Activated CD8-positive, alpha-beta T cell treated with anti-CD3 and anti-CD28 coated beads for 36 hours (primary cell): ENCODE data around the gene KAZN. TPM values are rescaled to one million over a fixed set of nuclear protein-coding genes. Genes with fewer than 3 reads are reported as not detected.

Experiments used
- ATAC-seq: fragments of 200-7000 bp; cut with Tn5 transposase; one replicate; pipeline ENCODE4 v1.10.0; 2021; ENCODE audit warnings: mild to moderate bottlenecking, moderate library complexity
- CTCF ChIA-PET: fragments of 350-600 bp; sonication (Branson Sonifier 250); formaldehyde crosslinking; loops from one replicate; lab custom pipeline; 2021; ENCODE audit warnings: antibody characterized with exemption; lab: Charles Lee
- POLR2A ChIA-PET: fragments of 350-600 bp; sonication (Branson Sonifier 250); formaldehyde crosslinking; loops from one replicate; lab custom pipeline; 2021; ENCODE audit warnings: antibody characterized with exemption; lab: Charles Lee
- DNase-seq: peaks from one replicate; pipeline ENCODE4 v3.0.0-alpha.2; 2020
- H3K27ac Mint-ChIP-seq: one replicate; pipeline ENCODE4 v1.8.0; 2021; ENCODE audit warnings: mild to moderate bottlenecking, mixed read lengths
- H3K27me3 Mint-ChIP-seq: one replicate; pipeline ENCODE4 v1.8.0; 2021; ENCODE audit warnings: mixed read lengths
- H3K36me3 Mint-ChIP-seq: one replicate; pipeline ENCODE4 v1.8.0; 2021; ENCODE audit warnings: low read depth, mixed read lengths
- H3K4me1 Mint-ChIP-seq: one replicate; pipeline ENCODE4 v1.8.0; 2021; ENCODE audit warnings: low read depth, mixed read lengths
- H3K4me3 Mint-ChIP-seq: one replicate; pipeline ENCODE4 v1.8.0; 2021; ENCODE audit warnings: mild to moderate bottlenecking, moderate library complexity, mixed read lengths
- H3K9me3 Mint-ChIP-seq: one replicate; pipeline ENCODE4 v1.8.0; 2021; ENCODE audit warnings: mixed read lengths
- CTCF ChIP-seq: fragments of 200-600 bp; IDR thresholded peaks from one replicate; pipeline ENCODE4 v1.8.0; 2022; ENCODE audit warnings: antibody characterized with exemption, mild to moderate bottlenecking
- intact Hi-C: fragments of 100-400 bp; cut with micrococcal nuclease; formaldehyde crosslinking; loops from one replicate; pipeline ENCODE4 v1.10.0; 2022
- total RNA-seq, 2 experiments: library from RNA; stranded (reverse); gene quantifications; one replicate each; pipeline ENCODE4 v1.2.3, GENCODE V29; 2021

Gene KAZN
- total RNA-seq, 2 experiments from 2014 or later = 1.7 to 1.9 TPM

GRCh38 chr1:14625996-14626395, 27.5 kb downstream of the KAZN start:
- ChIA-PET POLR2A (no interaction called here), CTCF (no interaction called here)
- TF ChIP-seq CTCF = no peak
- Mint-ChIP-seq H3K4me3 (no peak overlapping the region), H3K27ac (no peak overlapping the region), H3K9me3 (peaks cover 7% of the 10 kb centered on the region), H3K4me1 (no peaks in the 10 kb centered on the region), H3K36me3 (no peaks in the 10 kb centered on the region), H3K27me3 (no peaks in the 10 kb centered on the region)
- ATAC-seq (no peak), DNase-seq (no peak)
- intact Hi-C loops = no loop called here

- H3K36me3 Mint-ChIP-seq = no peaks in the 10 kb centered on the region
- no peak overlapping the region for H3K27ac Mint-ChIP-seq
- H3K27me3 Mint-ChIP-seq = no peaks in the 10 kb centered on the region
- no peaks in the 10 kb centered on the region for H3K4me1 Mint-ChIP-seq
- H3K4me3 Mint-ChIP-seq = no peak overlapping the region
- ATAC-seq (no peak), DNase-seq (no peak)
- CTCF ChIA-PET = no interaction called here
- no peak for TF ChIP-seq CTCF
- peaks cover 5% of the 10 kb centered on the region for H3K9me3 Mint-ChIP-seq
- intact Hi-C loops = no loop called here
- POLR2A ChIA-PET = no interaction called here
These were observed 28.6 kb downstream of the KAZN start for GRCh38 chr1:14626869-14627607.

- H3K4me3 Mint-ChIP-seq = no peak overlapping the region
- H3K36me3 Mint-ChIP-seq = no peaks in the 10 kb centered on the region
- H3K27ac Mint-ChIP-seq = no peak overlapping the region
- H3K9me3 Mint-ChIP-seq = peaks cover 5% of the 10 kb centered on the region
- no peak for TF ChIP-seq CTCF
- ChIA-PET CTCF (no interaction called here), POLR2A (no interaction called here)
- no peak for ATAC-seq
- intact Hi-C loops = no loop called here
- no peak for DNase-seq
- no peaks in the 10 kb centered on the region for H3K27me3 Mint-ChIP-seq
- H3K4me1 Mint-ChIP-seq = no peaks in the 10 kb centered on the region
These were observed 29.4 kb downstream of the KAZN start for GRCh38 chr1:14627608-14628489.

GRCh38 chr1:14629363-14630014, 31.0 kb downstream of the KAZN start:
- DNase-seq (no peak), ATAC-seq (no peak)
- intact Hi-C loops = no loop called here
- Mint-ChIP-seq H3K27ac (no peak overlapping the region), H3K27me3 (no peaks in the 10 kb centered on the region), H3K4me1 (no peaks in the 10 kb centered on the region), H3K4me3 (no peak overlapping the region), H3K36me3 (no peaks in the 10 kb centered on the region), H3K9me3 (no peaks in the 10 kb centered on the region)
- ChIA-PET POLR2A (no interaction called here), CTCF (no interaction called here)
- no peak for TF ChIP-seq CTCF

- Mint-ChIP-seq H3K27me3 (no peaks in the 10 kb centered on the region), H3K27ac (no peak overlapping the region), H3K9me3 (no peaks in the 10 kb centered on the region), H3K36me3 (no peaks in the 10 kb centered on the region), H3K4me3 (no peak overlapping the region), H3K4me1 (no peaks in the 10 kb centered on the region)
- CTCF ChIA-PET = no interaction called here
- no peak for TF ChIP-seq CTCF
- intact Hi-C loops = no loop called here
- no peak for ATAC-seq
- POLR2A ChIA-PET = no interaction called here
- no peak for DNase-seq
These were observed 32.5 kb downstream of the KAZN start for GRCh38 chr1:14630986-14631385.
